Measurements from ENCODE around the gene GPATCH3. TPM values are rescaled to one million over a fixed set of nuclear protein-coding genes. Genes with fewer than 3 reads are reported as not detected.

The GPATCH3 gene
- total and polyA plus RNA-seq, 2 of the 8 experiments (the other 6 are each of a cell fraction or from before 2014, with no cell fraction given), result 7.9 to 17.4 TPM

GRCh38 chr1:26864610-26865480, 35.4 kb downstream of the GPATCH3 start (continued):
- TF ChIP-seq BCL11A (IDR thresholded peaks at IDR 0.05; ENCODE audit: low read depth in 2 of 2, low read length in 2 of 2), result no peak
- no peak for TF ChIP-seq KDM5A (IDR thresholded peaks at IDR 0.05; ENCODE audit: low read length)
- TF ChIP-seq RNF2 (IDR thresholded peaks at IDR 0.05; ENCODE audit: borderline replicate concordance, low read depth, low read length, missing control alignments, poor library complexity, severe bottlenecking), result no peak
- TF ChIP-seq SIRT6 (IDR thresholded peaks at IDR 0.05; ENCODE audit: low read length), result no peak
- 0 out of 2 replicates have a peak, but pooled peaks have one; percentile 35 for TF ChIP-seq JUND (IDR thresholded peaks at IDR 0.05; ENCODE audit: low read length)
- no peak for TF ChIP-seq SP4 (IDR thresholded peaks at IDR 0.05; ENCODE audit: low read length)
- TF ChIP-seq MAX (IDR thresholded peaks at IDR 0.05), result peak; percentile 66
- no peak for TF ChIP-seq SUZ12 (IDR thresholded peaks at IDR 0.05; ENCODE audit: low read length)
- no peak for TF ChIP-seq HDAC6 (IDR thresholded peaks at IDR 0.05; ENCODE audit: low read depth, low read length)
- TF ChIP-seq CHD2 (IDR thresholded peaks at IDR 0.05; ENCODE audit: low read length), result peak; percentile 67
- TF ChIP-seq CBX8 (IDR thresholded peaks at IDR 0.05; ENCODE audit: borderline replicate concordance, low read depth, low read length), result no peak
- no peak for TF ChIP-seq YY1 (IDR thresholded peaks at IDR 0.05; ENCODE audit: low read depth, low read length)
- no peak for TF ChIP-seq EP300 (IDR thresholded peaks at IDR 0.05; ENCODE audit: borderline replicate concordance in 1 of 2, low read depth in 2 of 2, low read length in 2 of 2)
- TF ChIP-seq JUN (IDR thresholded peaks at IDR 0.05; ENCODE audit: low read depth, low read length), result no peak
- no peak for TF ChIP-seq ATF3 (IDR thresholded peaks at IDR 0.05; ENCODE audit: insufficient read depth, low read depth, low read length)
- no peak for TF ChIP-seq SIN3A (conservative IDR thresholded peaks at IDR 0.05 in 1 of 2, IDR thresholded peaks at IDR 0.05 in 1 of 2; ENCODE audit: low read depth in 1 of 2, low read length in 2 of 2)
- no peak for TF ChIP-seq TCF12 (IDR thresholded peaks at IDR 0.05; ENCODE audit: low read depth, low read length)
- peak; percentile 92 for TF ChIP-seq E2F6 (IDR thresholded peaks at IDR 0.05)
- TF ChIP-seq EGR1 (IDR thresholded peaks at IDR 0.05; ENCODE audit: borderline replicate concordance, low read depth, low read length), result no peak
- TF ChIP-seq CBX5 (IDR thresholded peaks at IDR 0.05; ENCODE audit: low read depth, low read length), result no peak
- peak; percentile 51 for TF ChIP-seq SP2 (IDR thresholded peaks at IDR 0.05; ENCODE audit: low read length)
- peak; percentile 86 for TF ChIP-seq TAF1 (IDR thresholded peaks at IDR 0.05; ENCODE audit: low read depth, low read length)
- TF ChIP-seq GABPA (IDR thresholded peaks at IDR 0.05; ENCODE audit: borderline replicate concordance, insufficient read depth, low read length), result no peak

Data from H1 (cell line).